ENCODE results near the gene ANKRD55. TPM values are rescaled to one million over a fixed set of nuclear protein-coding genes. Genes with fewer than 3 reads are reported as not detected.

Gene ANKRD55
- total RNA-seq, 2 experiments from 2014 or later, result 9.7 to 10.2 TPM

DNA sequence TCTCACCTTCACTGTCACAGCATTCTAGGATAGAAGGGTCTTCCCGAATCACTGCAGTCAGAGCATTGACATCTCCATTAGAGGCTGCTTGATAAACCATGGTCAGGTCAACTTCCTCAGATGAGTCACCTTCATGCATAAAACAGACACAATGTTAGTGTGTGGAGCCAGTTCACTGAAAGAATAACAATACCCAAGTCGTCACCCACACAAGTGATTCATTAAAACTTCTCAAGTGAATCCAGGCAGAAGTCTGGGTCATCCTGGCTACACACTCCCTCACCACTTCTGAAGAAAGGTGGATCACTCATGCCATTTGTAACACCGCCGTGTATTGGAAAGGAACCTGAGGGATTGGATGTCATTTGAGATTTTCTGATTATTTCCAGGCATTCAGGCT, 49.6 kb downstream of the ANKRD55 start:
- Mint-ChIP-seq H3K9me3 (no peaks in the 10 kb centered on the region), H3K4me1 (ENCODE audit: low read depth) (no peaks in the 10 kb centered on the region), H3K36me3 (ENCODE audit: low read depth) (no peaks in the 10 kb centered on the region), H3K27ac (no peak overlapping the region), H3K4me3 (no peak overlapping the region), H3K27me3 (no peaks in the 10 kb centered on the region)
- TF ChIP-seq, protein P1, sequence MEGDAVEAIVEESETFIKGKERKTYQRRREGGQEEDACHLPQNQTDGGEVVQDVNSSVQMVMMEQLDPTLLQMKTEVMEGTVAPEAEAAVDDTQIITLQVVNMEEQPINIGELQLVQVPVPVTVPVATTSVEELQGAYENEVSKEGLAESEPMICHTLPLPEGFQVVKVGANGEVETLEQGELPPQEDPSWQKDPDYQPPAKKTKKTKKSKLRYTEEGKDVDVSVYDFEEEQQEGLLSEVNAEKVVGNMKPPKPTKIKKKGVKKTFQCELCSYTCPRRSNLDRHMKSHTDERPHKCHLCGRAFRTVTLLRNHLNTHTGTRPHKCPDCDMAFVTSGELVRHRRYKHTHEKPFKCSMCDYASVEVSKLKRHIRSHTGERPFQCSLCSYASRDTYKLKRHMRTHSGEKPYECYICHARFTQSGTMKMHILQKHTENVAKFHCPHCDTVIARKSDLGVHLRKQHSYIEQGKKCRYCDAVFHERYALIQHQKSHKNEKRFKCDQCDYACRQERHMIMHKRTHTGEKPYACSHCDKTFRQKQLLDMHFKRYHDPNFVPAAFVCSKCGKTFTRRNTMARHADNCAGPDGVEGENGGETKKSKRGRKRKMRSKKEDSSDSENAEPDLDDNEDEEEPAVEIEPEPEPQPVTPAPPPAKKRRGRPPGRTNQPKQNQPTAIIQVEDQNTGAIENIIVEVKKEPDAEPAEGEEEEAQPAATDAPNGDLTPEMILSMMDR (IDR thresholded peaks at IDR 0.05), result no peak
- no peak for ATAC-seq (ENCODE audit: poor library complexity)
- ChIA-PET CTCF (no interaction called here), POLR2A (no interaction called here)
- Histone ChIP-seq H3K27ac (ENCODE audit: low read depth in 1 of 2, low read length in 2 of 2) (no peak overlapping the region), H3K4me1 (ENCODE audit: insufficient read depth, low read length) (no peaks in the 10 kb centered on the region), H3K4me3 (ENCODE audit: low read length) (no peak overlapping the region), H3K36me3 (ENCODE audit: insufficient read depth, low read length) (no peaks in the 10 kb centered on the region), H3K9me3 (ENCODE audit: control insufficient read depth in 1 of 2, insufficient read depth in 1 of 2, low read length in 2 of 2) (no peaks in the 10 kb centered on the region), H3K27me3 (ENCODE audit: control insufficient read depth in 1 of 2, insufficient read depth in 2 of 2, low read length in 2 of 2) (no peaks in the 10 kb centered on the region)
- intact Hi-C loops (cut with DNase I, micrococcal nuclease), result loop anchor here in 1 of 2 experiments (5.0 kb wide), 1 partner anchor 71 kb away; no protein-coding TSS in a partner anchor
- DNase-seq, result peak in 1 of 14 experiments; percentile 55

DNA sequence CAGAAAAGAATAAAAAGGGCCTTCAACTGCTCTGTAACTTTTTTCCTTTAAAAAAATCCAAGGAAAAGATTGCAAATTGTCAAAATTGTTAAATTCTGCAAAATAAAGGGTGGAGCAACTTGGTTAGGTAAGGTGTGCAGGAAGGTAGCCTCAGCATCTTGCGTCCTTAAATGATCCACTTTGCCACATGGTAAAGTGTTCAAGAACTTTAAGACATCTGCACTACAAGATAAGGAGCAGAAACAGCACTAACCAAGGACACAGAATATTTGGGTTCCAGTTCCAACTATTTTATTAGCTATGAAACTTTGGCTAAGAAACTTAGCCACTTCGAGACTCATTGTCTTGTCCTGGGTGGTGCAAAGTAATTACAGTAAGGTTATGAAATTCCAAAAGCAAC, 53.7 kb downstream of the ANKRD55 start:
- H3K4me3 ChIP-seq (ENCODE audit: low read length), result no peak overlapping the region
- no peaks in the 10 kb centered on the region for H3K9me3 ChIP-seq (ENCODE audit: control insufficient read depth in 1 of 2, insufficient read depth in 1 of 2, low read length in 2 of 2)
- no peak for DNase-seq
- Mint-ChIP-seq H3K4me1 (ENCODE audit: low read depth) (peaks cover 5% of the 10 kb centered on the region), H3K36me3 (ENCODE audit: low read depth) (no peaks in the 10 kb centered on the region), H3K27me3 (no peaks in the 10 kb centered on the region), H3K9me3 (no peaks in the 10 kb centered on the region), H3K4me3 (no peak overlapping the region), H3K27ac (no peak overlapping the region)
- ATAC-seq (ENCODE audit: poor library complexity), result no peak
- POLR2A ChIA-PET, result interaction anchor here (1.4 kb wide), 1 partner anchor 167 kb away, joined by 4 read pairs; no protein-coding TSS in a partner anchor
- no peak overlapping the region for H3K27ac ChIP-seq (ENCODE audit: low read depth in 1 of 2, low read length in 2 of 2)
- H3K4me1 ChIP-seq (ENCODE audit: insufficient read depth, low read length), result no peaks in the 10 kb centered on the region
- CTCF ChIA-PET, result no interaction called here
- intact Hi-C loops (cut with DNase I, micrococcal nuclease), result no loop called here
- no peaks in the 10 kb centered on the region for H3K36me3 ChIP-seq (ENCODE audit: insufficient read depth, low read length)
- TF ChIP-seq, protein P1 (IDR thresholded peaks at IDR 0.05), result no peak
- H3K27me3 ChIP-seq (ENCODE audit: control insufficient read depth in 1 of 2, insufficient read depth in 2 of 2, low read length in 2 of 2), result no peaks in the 10 kb centered on the region

DNA sequence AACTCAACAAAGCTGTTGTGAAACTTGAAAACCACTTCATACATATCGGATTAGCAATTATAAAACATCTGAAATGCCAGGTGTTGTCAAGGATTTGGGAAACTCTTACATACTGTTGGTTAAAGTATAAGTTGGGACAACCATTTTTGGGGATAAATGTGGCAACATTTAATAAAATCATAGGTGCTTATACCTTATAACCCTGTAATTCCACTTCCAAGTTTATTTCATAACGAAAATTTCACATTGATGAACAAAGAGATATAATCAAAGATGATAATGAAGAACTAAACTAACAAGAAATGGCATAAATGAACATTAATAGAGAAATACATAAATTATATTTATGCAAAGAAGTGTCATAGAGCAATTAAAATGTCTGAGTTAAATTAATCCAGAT, 54.3 kb downstream of the ANKRD55 start:
- ATAC-seq (ENCODE audit: poor library complexity), result no peak
- TF ChIP-seq, protein P1 (IDR thresholded peaks at IDR 0.05), result no peak
- Histone ChIP-seq H3K36me3 (ENCODE audit: insufficient read depth, low read length) (no peaks in the 10 kb centered on the region), H3K27ac (ENCODE audit: low read depth in 1 of 2, low read length in 2 of 2) (no peak overlapping the region), H3K4me1 (ENCODE audit: insufficient read depth, low read length) (no peaks in the 10 kb centered on the region), H3K4me3 (ENCODE audit: low read length) (no peak overlapping the region), H3K9me3 (ENCODE audit: control insufficient read depth in 1 of 2, insufficient read depth in 1 of 2, low read length in 2 of 2) (no peaks in the 10 kb centered on the region), H3K27me3 (ENCODE audit: control insufficient read depth in 1 of 2, insufficient read depth in 2 of 2, low read length in 2 of 2) (no peaks in the 10 kb centered on the region)
- ChIA-PET CTCF (no interaction called here), POLR2A (interaction anchor here (1.4 kb wide), 1 partner anchor 167 kb away, joined by 4 read pairs; no protein-coding TSS in a partner anchor)
- H3K27me3 Mint-ChIP-seq, result no peaks in the 10 kb centered on the region
- H3K36me3 Mint-ChIP-seq (ENCODE audit: low read depth), result no peaks in the 10 kb centered on the region
- H3K27ac Mint-ChIP-seq, result no peak overlapping the region
- no peak for DNase-seq
- H3K4me3 Mint-ChIP-seq, result no peak overlapping the region
- H3K4me1 Mint-ChIP-seq (ENCODE audit: low read depth), result peaks cover 5% of the 10 kb centered on the region
- intact Hi-C loops (cut with DNase I, micrococcal nuclease), result no loop called here
- no peaks in the 10 kb centered on the region for H3K9me3 Mint-ChIP-seq
